ENCODE results near the gene RBM48.

DNA sequence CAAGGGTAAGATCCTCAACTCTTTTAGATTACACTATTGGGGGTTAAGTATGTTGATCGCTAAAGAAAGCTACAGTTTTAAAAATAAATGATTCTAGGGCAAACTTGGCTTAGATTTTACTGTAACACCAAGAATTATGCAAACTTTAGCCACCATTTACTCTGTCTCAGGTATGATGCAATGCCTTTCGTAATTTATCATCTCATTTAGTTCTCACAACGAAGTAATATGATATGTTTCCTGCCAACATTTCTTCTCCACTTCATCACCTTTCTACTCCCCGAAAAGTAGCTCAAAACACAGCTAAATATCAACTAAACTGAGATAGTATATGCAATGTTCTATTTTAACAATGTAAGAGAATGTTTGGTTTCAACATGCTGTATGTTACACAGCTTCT, 40.5 kb downstream of the RBM48 start:
- TF ChIP-seq POLR2A (IDR thresholded peaks at IDR 0.05) = no peak
- TF ChIP-seq, protein P1, sequence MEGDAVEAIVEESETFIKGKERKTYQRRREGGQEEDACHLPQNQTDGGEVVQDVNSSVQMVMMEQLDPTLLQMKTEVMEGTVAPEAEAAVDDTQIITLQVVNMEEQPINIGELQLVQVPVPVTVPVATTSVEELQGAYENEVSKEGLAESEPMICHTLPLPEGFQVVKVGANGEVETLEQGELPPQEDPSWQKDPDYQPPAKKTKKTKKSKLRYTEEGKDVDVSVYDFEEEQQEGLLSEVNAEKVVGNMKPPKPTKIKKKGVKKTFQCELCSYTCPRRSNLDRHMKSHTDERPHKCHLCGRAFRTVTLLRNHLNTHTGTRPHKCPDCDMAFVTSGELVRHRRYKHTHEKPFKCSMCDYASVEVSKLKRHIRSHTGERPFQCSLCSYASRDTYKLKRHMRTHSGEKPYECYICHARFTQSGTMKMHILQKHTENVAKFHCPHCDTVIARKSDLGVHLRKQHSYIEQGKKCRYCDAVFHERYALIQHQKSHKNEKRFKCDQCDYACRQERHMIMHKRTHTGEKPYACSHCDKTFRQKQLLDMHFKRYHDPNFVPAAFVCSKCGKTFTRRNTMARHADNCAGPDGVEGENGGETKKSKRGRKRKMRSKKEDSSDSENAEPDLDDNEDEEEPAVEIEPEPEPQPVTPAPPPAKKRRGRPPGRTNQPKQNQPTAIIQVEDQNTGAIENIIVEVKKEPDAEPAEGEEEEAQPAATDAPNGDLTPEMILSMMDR (IDR thresholded peaks at IDR 0.05) = no peak
